T-helper 1 cell (primary cell): ENCODE data around the gene ADAM22.
A peak's percentile ranks its signal among the peaks of the same experiment; 100 is the strongest.
"Not testable (repeated sequence)": the region's sequence is repeated elsewhere in the genome, so short reads cannot be mapped to it uniquely, and the experiment has no call there.

Experiments used
- DNase-seq, 5 donors: peaks; one replicate each; pipeline ENCODE4 v3.0.0-alpha.2; 2012 to 2020
- total RNA-seq, 4 donors: gene quantifications; one replicate each; lab custom pipeline; 2026; lab: John Stamatoyannopoulos, UW

Gene ADAM22, protein sequence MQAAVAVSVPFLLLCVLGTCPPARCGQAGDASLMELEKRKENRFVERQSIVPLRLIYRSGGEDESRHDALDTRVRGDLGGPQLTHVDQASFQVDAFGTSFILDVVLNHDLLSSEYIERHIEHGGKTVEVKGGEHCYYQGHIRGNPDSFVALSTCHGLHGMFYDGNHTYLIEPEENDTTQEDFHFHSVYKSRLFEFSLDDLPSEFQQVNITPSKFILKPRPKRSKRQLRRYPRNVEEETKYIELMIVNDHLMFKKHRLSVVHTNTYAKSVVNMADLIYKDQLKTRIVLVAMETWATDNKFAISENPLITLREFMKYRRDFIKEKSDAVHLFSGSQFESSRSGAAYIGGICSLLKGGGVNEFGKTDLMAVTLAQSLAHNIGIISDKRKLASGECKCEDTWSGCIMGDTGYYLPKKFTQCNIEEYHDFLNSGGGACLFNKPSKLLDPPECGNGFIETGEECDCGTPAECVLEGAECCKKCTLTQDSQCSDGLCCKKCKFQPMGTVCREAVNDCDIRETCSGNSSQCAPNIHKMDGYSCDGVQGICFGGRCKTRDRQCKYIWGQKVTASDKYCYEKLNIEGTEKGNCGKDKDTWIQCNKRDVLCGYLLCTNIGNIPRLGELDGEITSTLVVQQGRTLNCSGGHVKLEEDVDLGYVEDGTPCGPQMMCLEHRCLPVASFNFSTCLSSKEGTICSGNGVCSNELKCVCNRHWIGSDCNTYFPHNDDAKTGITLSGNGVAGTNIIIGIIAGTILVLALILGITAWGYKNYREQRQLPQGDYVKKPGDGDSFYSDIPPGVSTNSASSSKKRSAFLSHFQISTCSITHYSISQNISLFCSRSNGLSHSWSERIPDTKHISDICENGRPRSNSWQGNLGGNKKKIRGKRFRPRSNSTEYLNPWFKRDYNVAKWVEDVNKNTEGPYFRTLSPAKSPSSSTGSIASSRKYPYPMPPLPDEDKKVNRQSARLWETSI
- 5.3 to 7.2 (median 6.4) reads per million in 4 donors for total RNA-seq

DNA sequence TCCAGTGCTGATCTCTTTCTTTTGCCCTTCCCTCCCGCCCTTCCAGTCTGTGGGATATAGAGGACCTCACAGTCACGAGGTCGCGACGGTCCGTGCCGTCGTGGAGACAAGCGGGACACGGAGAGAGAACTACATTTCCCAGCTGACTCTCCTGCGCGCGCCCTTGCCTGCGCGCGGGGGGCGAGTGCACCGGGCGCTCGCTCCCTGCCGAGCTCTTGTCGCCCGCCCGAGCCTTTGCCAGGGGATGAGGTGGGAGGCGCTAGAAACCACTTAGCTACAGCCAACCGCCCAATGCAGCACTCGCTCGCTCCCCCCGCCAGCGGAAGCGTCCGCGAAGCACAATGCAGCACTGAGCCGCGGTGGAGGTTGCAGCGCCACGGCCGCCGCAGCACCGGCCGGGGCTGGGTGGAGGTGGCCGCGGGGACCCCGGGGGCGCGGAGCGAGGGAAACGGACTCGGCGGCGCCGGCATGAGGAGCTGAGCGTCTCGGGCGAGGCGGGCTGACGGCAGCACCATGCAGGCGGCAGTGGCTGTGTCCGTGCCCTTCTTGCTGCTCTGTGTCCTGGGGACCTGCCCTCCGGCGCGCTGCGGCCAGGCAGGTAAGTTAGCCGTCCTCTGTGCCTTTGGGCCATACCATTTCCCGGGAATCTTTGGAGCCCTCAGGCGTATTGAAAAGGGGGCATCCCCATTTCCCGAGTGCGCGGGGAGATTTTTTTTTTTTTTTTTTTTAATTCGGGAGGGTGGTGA, at the start of gene ADAM22:
TSS of gene ADAM22 (plus strand) at position 299 of the 746 bp plus-strand sequence. CDS start at position 514, 215 bp downstream.
- DNase-seq, result peak; percentile 53 to 84 (median 63)

DNA sequence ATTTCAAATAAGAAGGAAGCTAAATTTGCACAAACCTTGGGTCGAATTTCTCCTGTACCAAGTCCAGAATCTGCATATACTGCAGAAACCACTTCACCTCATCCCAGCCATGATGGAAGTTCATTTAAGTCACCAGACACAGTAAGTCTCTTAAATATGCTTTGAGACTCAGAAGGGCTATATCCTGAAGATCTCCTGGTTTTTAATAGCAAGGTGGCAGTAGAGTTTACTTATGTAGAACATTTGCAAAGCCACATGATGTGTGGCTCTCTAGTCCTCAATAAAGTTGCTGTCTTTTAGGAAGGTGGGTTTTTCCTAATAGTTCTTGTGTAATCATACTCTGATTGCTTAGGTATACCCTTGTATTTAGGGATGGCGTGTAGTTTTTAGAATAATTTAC, 49.0 kb upstream of the ADAM22 start:
- no peak for DNase-seq

DNA sequence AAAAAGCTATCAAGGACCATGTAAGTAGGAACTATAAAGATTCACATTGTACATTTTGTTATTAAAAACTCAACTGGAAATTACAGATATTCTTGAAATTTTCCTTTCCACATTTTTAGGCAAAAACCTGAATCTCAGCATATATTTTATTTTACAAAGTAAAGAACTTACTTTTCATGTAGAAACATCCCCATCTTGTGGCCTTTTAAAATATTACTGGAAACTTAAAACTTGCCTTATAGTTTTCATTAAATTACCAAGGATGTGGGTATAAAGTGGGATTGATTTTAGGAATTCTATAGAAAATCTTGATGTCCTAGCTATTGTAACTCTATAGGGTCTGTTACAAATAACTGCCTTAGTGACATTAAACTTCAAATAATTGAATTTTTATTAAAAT, 47.2 kb upstream of the ADAM22 start:
- peak in 1 of 5 donors; percentile 12 for DNase-seq

DNA sequence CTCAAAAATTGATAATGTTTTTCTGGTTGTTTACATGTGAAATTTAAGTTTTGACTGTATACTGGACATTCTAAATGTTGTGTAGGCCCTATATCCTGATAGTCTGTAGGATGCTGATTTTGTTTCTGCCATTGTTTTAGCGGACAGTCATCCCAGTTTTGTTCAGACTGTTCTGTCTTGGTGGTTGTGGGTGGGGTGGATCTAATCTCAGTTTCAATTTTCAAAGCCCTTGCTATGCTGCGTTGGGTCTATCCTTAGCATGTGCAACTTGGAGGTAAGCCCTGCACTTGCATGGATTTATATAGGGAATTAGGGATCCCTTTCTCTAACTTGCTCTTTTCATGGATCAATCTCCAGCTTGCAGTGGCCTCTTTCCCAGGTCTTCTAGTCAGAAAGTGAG, 38.7 kb upstream of the ADAM22 start:
- no peak for DNase-seq

DNA sequence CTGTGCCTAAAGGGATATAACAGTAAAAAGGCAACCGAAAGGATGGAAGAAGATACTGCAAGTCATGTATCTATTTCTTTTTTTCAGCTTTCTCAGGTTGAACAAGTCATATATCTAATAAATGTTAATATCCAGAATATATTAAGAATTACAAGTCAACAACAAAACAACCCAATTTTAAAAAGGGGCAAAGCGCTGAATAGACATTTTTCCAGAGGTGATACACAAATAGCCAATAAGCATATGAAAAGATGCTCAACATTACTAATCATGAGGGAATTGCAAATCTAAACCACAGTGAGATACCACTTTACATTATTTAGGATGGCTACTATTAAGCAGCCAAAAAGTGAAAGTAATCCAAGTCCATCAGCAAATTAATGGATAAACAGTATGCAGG, 34.8 kb upstream of the ADAM22 start:
- no peak for DNase-seq

DNA sequence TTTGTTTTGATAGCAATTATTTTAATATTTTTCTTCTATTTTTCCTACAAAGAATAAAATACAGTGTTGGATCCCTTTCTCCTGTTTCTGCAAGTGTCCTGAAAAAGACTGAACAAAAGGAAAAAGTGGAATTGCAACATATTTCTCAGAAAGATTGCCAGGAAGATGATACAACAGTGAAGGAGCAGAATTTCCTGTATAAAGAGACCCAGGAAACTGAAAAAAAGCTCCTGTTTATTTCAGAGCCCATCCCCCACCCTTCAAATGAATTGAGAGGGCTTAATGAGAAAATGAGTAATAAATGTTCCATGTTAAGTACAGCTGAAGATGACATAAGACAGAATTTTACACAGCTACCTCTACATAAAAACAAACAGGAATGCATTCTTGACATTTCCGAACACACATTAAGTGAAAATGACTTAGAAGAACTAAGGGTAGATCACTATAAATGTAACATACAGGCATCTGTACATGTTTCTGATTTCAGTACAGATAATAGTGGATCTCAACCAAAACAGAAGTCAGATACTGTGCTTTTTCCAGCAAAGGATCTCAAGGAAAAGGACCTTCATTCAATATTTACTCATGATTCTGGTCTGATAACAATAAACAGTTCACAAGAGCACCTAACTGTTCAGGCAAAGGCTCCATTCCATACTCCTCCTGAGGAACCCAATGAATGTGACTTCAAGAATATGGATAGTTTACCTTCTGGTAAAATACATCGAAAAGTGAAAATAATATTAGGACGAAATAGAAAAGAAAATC, 26.7 kb upstream of the ADAM22 start:
- not testable (repeated sequence) for DNase-seq

DNA sequence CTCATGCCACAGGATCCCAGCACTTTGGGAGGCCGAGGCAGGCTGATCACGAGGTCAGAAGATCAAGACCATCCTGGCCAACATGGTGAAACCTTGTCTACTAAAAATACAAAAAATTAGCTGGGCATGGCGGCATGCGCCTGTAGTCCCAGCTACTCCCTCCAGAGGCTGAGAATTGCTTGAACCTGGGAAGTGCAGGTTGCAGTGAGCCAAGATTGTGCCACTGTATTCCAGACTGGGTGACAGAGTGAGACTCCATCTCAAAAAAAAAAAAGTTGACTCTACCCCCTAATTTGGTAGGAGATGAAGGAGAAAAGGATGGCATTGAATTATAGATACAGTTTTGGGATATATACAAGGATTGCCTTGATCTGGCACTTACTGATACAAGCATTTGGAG, 25.2 kb upstream of the ADAM22 start:
- DNase-seq, result not testable (repeated sequence)

DNA sequence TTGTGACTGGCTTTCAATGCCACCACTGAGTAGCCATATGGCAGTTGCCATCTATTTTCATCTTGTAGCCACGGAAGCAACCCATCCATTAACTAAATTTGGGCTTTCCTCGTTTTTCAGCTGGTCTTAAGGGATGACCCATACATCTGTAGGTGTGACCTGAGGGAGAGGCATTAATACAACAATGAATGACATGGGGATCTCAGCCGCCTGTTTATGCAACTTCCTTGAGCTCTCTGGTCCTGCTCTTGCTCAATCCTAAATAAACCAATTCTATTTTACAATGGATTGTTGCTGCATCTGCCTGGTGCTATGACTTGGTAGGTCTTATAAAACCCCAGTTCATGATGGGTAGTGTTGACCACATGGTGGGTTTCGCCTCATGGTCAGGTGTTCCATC, 21.9 kb upstream of the ADAM22 start:
- DNase-seq, result no peak

DNA sequence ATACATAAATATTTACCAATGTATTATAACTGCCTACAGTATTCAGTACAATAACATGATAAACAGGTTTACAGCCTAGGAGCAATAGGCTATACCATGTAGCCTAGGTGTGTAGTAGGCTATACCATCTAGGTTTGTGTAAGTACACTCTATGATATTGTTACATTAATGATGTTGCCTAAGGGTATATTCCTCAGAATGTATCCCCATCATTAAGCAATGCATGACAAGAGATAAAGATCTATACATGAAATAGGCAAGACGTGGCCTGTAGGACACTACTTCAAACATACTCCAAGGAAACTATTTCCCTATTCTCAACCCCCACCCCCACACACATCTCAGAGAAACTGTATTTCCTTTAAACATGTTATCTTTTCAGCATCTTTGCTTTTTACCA, 15.3 kb upstream of the ADAM22 start:
- no peak for DNase-seq

DNA sequence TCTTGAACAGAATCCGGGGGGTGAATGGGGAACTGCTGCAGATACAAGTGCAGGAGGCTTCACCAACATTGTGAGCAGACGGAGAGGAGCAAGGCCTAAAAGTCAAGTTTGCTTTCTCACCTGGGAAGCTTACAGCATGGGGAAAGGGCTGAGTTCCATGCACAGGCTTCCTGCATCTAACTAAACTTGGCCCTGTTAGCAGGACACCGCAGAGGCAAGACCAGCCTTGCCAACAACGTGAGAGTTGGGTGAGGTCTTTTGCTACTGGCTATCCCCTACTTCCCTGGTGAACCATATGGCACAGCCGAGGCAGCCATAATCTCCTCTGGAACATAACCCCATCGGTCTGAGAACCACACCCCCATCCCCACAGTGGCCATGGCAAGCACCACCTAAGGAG, 14.2 kb upstream of the ADAM22 start:
- DNase-seq, result no peak

DNA sequence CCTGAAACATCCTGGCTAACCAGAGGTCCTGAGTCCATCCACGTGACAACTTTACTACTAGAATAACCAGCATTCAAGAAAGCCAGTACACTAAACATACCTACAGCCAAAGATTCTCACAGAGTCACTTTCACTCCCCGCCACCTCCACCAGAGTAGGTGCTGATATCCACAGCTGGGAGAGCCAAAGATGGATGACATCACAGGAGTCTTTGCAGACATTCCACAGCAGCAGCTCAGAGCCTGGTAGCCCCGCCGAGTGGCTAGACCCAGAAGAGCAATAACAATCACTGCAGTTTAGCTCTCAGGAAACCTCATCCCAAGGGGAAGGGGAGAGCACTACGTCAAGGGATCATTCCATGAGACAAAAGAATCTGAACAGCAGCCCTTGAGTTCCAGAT, 13.5 kb upstream of the ADAM22 start:
- no peak for DNase-seq

DNA sequence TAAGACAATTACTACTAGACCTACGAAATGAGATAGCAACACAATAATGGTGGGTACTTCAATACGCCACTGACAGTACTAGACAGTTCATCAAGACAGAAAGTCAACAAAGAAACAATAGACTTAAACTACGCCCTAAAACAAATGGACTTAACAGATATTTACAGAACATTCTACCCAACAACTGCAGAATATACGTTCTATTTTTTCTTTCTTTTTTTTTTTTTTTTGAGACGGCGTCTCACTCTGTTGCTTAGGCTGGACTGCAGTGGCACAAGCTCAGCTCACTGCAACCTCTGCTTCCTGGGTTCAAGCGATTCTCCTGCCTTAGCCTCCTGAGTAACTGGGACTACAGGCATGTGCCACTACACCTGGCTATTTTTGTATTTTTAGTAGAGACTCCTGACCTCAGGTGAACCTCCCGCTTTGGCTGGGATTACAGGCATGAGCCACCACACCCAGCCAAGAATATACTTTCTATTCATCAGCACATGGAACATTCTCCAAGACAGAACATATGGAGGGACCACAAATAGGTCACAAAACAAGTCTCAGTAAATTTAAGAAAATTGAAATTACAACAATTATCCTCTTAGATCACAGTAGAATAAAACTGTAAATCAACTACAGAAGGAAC, 11.2 kb upstream of the ADAM22 start:
- not testable (repeated sequence) for DNase-seq

DNA sequence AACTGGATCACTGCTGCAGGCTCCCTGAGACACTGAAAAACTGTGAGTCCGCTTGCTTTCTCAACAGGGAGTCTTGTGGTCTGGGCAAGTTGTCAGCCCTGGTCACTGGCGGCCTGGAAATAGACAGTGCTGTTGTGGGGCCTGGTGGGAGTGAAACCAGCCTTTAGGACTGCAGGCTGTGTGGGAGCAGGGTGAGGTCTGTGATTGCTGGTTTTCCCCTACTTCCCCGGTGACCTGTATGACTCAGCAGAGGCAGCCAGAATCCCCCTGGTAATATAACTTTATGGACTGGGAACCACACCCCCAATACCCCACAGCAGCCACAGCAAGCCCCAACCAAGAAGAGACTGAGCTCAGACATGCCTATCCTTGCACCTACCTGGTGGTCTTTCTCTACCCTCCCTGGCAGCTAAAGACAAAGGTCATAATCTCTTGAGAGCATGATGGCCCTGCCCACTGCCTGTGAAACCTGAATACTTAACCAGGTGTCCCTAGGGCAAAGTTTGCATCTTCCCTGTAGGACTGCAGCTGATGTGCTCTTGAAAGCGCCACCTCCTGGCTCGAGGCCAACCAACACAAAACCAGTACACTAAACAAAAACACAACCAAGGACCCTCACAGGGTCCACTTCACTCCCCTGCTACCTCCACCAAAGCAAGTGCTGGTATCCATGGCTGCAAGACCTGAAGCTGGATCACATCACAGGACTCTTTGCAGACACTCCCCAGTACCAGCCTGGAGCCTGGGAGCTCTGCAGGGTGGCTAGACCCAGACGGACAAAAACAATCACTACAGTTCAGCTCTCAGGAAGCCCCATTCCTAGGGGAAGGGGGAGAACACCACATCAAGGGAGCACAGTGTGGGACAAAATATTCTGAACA, 7.2 kb upstream of the ADAM22 start:
- peak in 1 of 5 donors; percentile 8 for DNase-seq

DNA sequence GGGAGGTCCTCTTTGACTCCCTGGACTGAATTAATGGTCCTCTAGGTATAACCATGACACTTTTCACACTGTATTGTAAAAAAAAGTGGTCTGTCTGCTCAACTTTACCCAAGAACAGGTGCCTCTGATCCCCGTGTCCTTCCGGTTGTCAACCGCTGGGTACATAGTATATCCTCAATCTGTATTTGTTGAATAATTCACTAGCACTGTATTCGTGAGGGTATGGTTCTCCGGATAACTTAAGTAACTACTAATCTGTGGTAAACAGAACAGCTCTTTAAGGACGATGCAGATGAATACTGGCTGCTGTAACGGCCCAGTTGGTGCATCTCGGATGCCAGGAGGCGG, 472 bp upstream of the ADAM22 start:
- no peak for DNase-seq

DNA sequence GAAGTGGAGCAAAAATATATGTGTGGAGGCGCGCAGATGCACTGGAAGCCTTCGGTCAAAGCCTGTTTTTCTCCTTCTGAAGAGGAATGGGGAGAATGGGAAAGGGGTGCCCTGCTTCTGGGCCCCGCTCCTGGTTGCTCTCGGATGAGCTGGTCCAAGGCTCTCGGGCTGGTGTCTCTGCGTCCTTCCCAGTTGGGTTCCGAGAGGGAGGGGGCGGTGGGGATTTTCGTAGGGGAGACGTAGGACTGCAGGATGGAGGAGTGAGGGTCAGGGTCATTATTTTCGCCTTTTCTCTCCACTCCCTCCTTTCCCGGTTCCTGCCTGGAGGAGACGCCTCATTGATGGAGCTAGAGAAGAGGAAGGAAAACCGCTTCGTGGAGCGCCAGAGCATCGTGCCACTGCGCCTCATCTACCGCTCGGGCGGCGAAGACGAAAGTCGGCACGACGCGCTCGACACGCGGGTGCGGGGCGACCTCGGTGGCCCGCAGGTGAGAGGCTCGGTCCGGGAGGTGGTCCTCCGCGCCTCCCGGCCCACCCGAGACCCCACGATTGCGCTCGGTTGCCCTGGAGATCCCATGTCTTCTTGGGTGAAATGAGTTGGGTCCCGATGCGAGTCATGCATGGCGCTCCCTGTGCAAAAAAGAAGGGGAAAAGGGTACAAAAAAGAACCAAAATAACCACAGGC, 790 bp downstream of the ADAM22 start:
- DNase-seq, result peak in 1 of 5 donors; percentile 8

DNA sequence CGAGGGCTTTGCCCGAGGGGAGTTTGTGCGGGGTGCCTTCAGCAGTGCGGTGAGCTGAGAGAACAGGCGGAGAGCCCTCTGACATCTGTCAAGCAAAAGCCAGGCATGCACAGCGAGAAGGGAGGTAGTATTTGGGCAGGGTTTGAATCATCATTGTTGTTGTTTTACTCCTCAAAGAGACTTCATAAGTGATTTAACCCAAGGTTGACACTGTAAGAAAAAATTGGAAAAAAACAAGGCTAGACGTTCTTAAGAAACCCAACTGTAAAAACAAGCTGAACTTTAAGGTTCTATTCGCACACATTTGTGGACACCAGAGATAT, 1.3 kb downstream of the ADAM22 start:
- no peak for DNase-seq

DNA sequence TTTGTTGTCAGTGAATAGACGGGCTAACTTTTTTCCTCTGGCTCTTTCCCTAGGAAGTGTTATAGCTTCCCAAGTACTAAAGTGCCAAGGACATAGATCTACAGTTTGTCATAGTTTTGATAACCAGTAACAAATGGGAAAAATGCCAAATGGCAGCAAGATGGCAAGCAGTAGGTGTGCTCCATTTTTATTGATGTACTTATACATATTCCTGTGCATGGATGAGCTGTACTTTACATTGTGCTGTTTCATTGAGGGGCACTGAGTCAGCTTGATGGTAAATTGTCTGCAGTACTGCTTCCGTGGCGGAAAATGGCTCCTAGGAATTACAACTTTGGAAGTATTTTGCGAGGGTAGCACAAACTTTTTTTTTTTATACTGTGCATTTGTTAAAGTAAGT, 7.1 kb downstream of the ADAM22 start:
- no peak for DNase-seq

DNA sequence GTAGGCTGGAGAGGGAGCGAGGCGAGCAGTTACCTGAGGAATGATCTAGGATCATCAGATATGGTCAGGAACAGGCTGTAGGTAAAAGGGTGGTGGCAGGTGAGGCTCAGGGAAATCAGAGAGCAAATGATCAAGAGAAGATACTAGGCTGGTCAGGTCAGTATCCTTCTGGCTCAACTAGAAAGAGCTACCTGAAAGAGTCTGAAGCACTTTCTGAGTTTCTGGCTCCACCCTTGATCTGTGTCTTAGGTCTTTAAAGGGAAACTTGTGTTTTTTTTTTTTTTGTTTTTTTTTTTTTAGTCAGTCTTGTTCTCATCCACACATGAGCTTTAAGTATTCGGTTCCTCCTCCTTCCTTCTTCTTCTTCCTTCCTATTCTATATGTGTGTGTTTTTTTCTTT, 10.5 kb downstream of the ADAM22 start:
- no peak for DNase-seq

DNA sequence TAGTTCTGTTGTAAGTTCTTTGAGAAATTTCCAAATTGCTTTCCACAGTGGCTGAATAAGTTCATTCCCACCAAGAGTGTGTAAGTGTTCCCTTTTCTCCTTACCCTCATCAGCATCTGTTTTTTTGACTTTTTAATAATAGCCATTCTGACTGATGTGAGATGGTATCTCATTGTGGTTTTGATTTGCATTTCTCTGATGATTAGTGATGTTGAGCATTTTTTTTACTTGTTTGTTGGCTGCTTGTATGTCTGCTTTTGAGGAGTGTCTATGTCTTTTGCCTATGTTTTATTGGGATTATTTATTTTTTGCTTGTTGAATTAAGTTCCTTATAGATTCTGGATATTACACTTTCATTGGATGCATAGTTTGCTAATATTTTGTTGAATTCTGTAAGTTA, 11.9 kb downstream of the ADAM22 start:
- DNase-seq, result not testable (repeated sequence)

DNA sequence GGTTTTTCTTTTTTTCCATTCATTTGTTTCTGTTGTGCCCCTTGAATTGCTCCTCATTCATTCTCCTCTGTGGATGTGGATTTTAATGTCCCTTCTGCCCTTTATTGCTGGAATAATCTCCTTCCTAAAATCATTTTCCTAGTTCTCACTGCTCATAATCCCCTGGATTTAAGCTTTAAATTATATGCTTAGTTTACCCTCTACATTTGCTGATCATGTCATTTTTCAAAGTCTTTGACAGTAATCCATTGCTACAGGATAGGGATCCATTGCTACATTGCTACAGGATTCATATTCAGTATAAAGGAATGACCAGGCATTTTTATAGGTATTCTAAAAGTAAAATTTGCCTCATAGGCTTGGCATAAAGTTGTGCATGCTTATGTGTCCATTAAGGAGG, 14.3 kb downstream of the ADAM22 start:
- DNase-seq, result no peak
